SU-DHL-6 (cell line): Measurements from ENCODE around the gene PCDHGA4.
A peak's percentile ranks its signal among the peaks of the same experiment; 100 is the strongest.

Experiments used
- H2AFZ ChIP-seq: fragments of 200-600 bp; sonication (generic); 2 replicates; pipeline ENCODE4 v1.6.1; 2014; ENCODE audit warnings: low read depth, mild to moderate bottlenecking, moderate library complexity, mixed read lengths, antibody characterized with exemption, low read length; ENCODE audit not compliant: severe bottlenecking
- H3F3A ChIP-seq: fragments of 200-600 bp; shearing (Covaris generic); 2 replicates; pipeline ENCODE4 v1.6.0; 2016; ENCODE audit warnings: antibody characterized with exemption, mild to moderate bottlenecking; ENCODE audit not compliant: insufficient read depth
- H3K27ac ChIP-seq: fragments of 200-600 bp; sonication (generic); 2 replicates; pipeline ENCODE4 v1.5.1; 2016; ENCODE audit warnings: low read depth, mild to moderate bottlenecking, low read length, moderate library complexity, mixed read lengths
- H3K27me3 ChIP-seq: fragments of 200-600 bp; sonication (generic), shearing (Covaris generic); 2 replicates; pipeline ENCODE4 v1.6.0; 2014; ENCODE audit warnings: mild to moderate bottlenecking, low read length
- H3K36me3 ChIP-seq: fragments of 200-600 bp; sonication (generic); 2 replicates; pipeline ENCODE4 v1.6.1; 2014; ENCODE audit warnings: mild to moderate bottlenecking, low read length, mixed read lengths
- H3K4me2 ChIP-seq: fragments of 300-600, 200-600 bp; shearing (Covaris generic), sonication (generic); 2 replicates; pipeline ENCODE4 v1.6.0; 2014; ENCODE audit warnings: low read length, low read depth, mild to moderate bottlenecking; ENCODE audit not compliant: poor library complexity, severe bottlenecking
- H3K4me3 ChIP-seq: fragments of 200-600 bp; sonication (generic); 2 replicates; pipeline ENCODE4 v1.5.1; 2014; ENCODE audit warnings: antibody characterized with exemption, low read length, mild to moderate bottlenecking, mixed read lengths; ENCODE audit not compliant: insufficient read depth, poor library complexity, severe bottlenecking
- H3K79me2 ChIP-seq: fragments of 200-600 bp; sonication (generic); 2 replicates; pipeline ENCODE4 v1.6.1; 2014; ENCODE audit warnings: mild to moderate bottlenecking, low read length, moderate library complexity; ENCODE audit not compliant: insufficient read depth
- H3K9ac ChIP-seq: fragments of 200-600 bp; sonication (generic); 2 replicates; pipeline ENCODE4 v1.7.0; 2014; ENCODE audit warnings: mild to moderate bottlenecking, low read length
- H3K9me2 ChIP-seq: fragments of 200-600 bp; sonication (generic); replicated peaks from 2 replicates; pipeline ENCODE4 v1.6.1; 2014; ENCODE audit warnings: low read length; ENCODE audit not compliant: insufficient read depth
- H3K9me3 ChIP-seq: fragments of 200-600 bp; sonication (generic); 2 replicates; pipeline ENCODE4 v1.6.1; 2014; ENCODE audit warnings: low read length, mixed read lengths; ENCODE audit not compliant: insufficient read depth
- H4K20me1 ChIP-seq: fragments of 200-600 bp; sonication (generic); 2 replicates; pipeline ENCODE4 v1.6.1; 2014; ENCODE audit warnings: low read depth, mild to moderate bottlenecking, antibody characterized with exemption, low read length, moderate library complexity, mixed read lengths
- CTCF ChIP-seq: fragments of 200-600 bp; sonication (generic); IDR thresholded peaks from one replicate; pipeline ENCODE4 v1.5.1; 2017; ENCODE audit warnings: antibody characterized with exemption, mild to moderate bottlenecking, low read length, moderate library complexity; ENCODE audit not compliant: insufficient read depth, poor library complexity, severe bottlenecking
- EZH2phosphoT487 ChIP-seq: fragments of 200-600 bp; sonication (generic), shearing (Covaris generic); conservative IDR thresholded peaks from 2 replicates; pipeline ENCODE4 v1.6.1; 2018; ENCODE audit warnings: mild to moderate bottlenecking, antibody characterized with exemption, low read length, moderate library complexity, mixed read lengths

Gene PCDHGA4

GRCh38 chr5:141363952-141364660, 9.3 kb downstream of the PCDHGA4 start, which contains the start of gene PCDHGA5:
TSS of gene PCDHGA5 (plus strand) at chr5:141364162. CDS start at chr5:141364331, 169 bp downstream.
- Histone ChIP-seq H3K4me2 (peak within 1 kb of the TSS; percentile 61), H3K27me3 (no peaks in the 10 kb centered on the region), H3K27ac (peak within 1 kb of the TSS; percentile 55), H3K4me3 (peak within 1 kb of the TSS; percentile 36), H3F3A (peaks cover 7% of the 10 kb centered on the region; the same call in 1 of the 2 replicates), H2AFZ (no peak within 1 kb of the TSS), H3K79me2 (no peaks in the 10 kb centered on the region), H3K9ac (0 out of 2 replicates have a peak within 1 kb of the TSS, but pooled peaks have one; percentile 5), H3K36me3 (peaks cover 10% of the 10 kb centered on the region; the same call in 1 of the 2 replicates), H3K9me3 (peaks cover 32% of the 10 kb centered on the region; the same call in 1 of the 2 replicates), H4K20me1 (no peaks in the 10 kb centered on the region), H3K9me2 (no peaks in the 10 kb centered on the region)
- no peak for TF ChIP-seq CTCF
- TF ChIP-seq EZH2phosphoT487 = no peak

- Histone ChIP-seq H3K27me3 (no peaks in the 10 kb centered on the region), H3K9ac (no peak overlapping the region), H3K79me2 (no peaks in the 10 kb centered on the region; the same call in 1 of the 2 replicates), H3K9me2 (no peaks in the 10 kb centered on the region), H4K20me1 (no peaks in the 10 kb centered on the region), H3K27ac (no peak overlapping the region), H3K36me3 (peaks cover 17% of the 10 kb centered on the region; the same call in 1 of the 2 replicates), H3K4me2 (no peak overlapping the region), H3K9me3 (peaks cover 35% of the 10 kb centered on the region; the same call in 1 of the 2 replicates), H3K4me3 (no peak overlapping the region), H2AFZ (no peak overlapping the region), H3F3A (peaks cover 7% of the 10 kb centered on the region; the same call in 1 of the 2 replicates)
- no peak for TF ChIP-seq EZH2phosphoT487
- no peak for TF ChIP-seq CTCF
Measured at GRCh38 chr5:141366016-141366896, 11.4 kb downstream of the PCDHGA4 start.

- Histone ChIP-seq H3K9ac (peak within 1 kb of the TSS; percentile 48), H3K79me2 (no peaks in the 10 kb centered on the region; the same call in 1 of the 2 replicates), H2AFZ (peak within 1 kb of the TSS; percentile 81), H3F3A (0 out of 2 replicates have a peak, but pooled peaks cover 3% of the 10 kb centered on the region), H3K27me3 (no peaks in the 10 kb centered on the region), H3K4me3 (peak within 1 kb of the TSS; percentile 57), H4K20me1 (no peaks in the 10 kb centered on the region), H3K9me2 (no peaks in the 10 kb centered on the region), H3K9me3 (peaks cover 48% of the 10 kb centered on the region; the same call in 1 of the 2 replicates), H3K27ac (peak within 1 kb of the TSS; percentile 24; the same call in 1 of the 2 replicates), H3K4me2 (peak within 1 kb of the TSS; percentile 91), H3K36me3 (peaks cover 18% of the 10 kb centered on the region)
- TF ChIP-seq EZH2phosphoT487 (no peak), CTCF (peak; percentile 74)
Measured at GRCh38 chr5:141369994-141370848, 15.4 kb downstream of the PCDHGA4 start, which contains the start of gene PCDHGB3. TSS of gene PCDHGB3 (plus strand) at chr5:141370242. CDS start at chr5:141370395, 153 bp downstream.
